ENCODE data around the gene SSH3. TPM values are rescaled to one million over a fixed set of nuclear protein-coding genes. Genes with fewer than 3 reads are reported as not detected.

SSH3 gene
- total and polyA plus RNA-seq, 2 donors (not counting 1 experiment from before 2014, with no cell fraction given), result 6.9 to 15.7 TPM

DNA sequence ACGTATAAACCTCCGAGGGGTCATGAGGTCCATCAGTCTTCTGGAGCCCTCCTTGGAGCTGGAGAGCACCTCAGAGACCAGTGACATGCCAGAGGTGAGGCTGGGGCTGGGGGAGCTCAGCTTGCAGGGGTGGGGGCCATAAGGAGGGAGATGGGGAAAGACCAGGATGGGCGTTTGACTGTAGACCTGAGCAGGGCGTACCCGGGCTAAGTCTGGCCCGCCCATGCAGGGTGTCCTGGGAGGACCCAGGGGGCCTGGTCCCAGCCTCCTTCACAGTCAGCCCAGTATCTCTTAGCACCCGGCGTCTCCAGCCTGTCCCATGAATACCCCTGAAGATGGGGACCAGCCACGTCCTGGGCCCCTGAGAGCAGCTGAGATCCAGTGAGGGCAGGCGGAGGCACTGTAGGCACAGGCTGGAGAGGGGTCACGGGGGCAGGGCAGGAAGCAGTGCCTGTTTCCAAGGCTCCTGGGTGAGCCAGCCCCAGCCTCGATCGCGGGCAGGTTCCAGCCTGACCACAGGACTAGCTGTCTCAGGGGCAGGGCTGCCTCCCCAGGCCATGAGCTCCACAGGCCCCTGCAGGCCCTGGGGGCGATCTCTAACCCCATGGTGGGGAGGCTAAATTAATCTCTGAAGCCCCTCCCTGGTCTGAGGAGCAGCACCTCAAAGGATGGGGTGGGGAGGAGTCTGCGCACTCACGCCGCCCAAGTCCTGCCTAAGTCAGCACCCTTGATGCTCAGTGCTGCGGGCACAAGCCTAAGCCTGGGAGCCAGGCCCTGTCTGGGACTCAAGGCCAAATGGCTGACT, 7.1 kb downstream of the SSH3 start:
- Histone ChIP-seq H3K9me3 (ENCODE audit: control insufficient read depth, insufficient read depth, low read depth, low read length) (no peaks in the 10 kb centered on the region), H3K79me2 (ENCODE audit: control insufficient read depth, insufficient read depth, low read length) (no peaks in the 10 kb centered on the region), H3K27me3 (ENCODE audit: control insufficient read depth, insufficient read depth, low read length) (no peaks in the 10 kb centered on the region), H3K4me2 (ENCODE audit: extremely low read depth, insufficient read depth, low read length) (no peak overlapping the region), H3K27ac (ENCODE audit: insufficient read depth, low read length) (no peak overlapping the region), H3K9ac (ENCODE audit: insufficient read depth, low read length) (no peak overlapping the region), H3K4me3 (replicated peaks in 1 of 4; ENCODE audit: control extremely low read depth in 1 of 4, insufficient read depth in 1 of 4, low read depth in 3 of 4, low read length in 4 of 4) (no peak overlapping the region), H4K20me1 (ENCODE audit: control insufficient read depth, extremely low read depth, insufficient read depth, low read length) (no peaks in the 10 kb centered on the region), H3K4me1 (ENCODE audit: control insufficient read depth, extremely low read depth, insufficient read depth, low read length) (no peaks in the 10 kb centered on the region), H2AFZ (ENCODE audit: low read length) (no peak overlapping the region), H3K36me3 (ENCODE audit: control insufficient read depth, insufficient read depth, low read length) (peaks cover 2% of the 10 kb centered on the region)
- no peak for TF ChIP-seq EZH2 (IDR thresholded peaks at IDR 0.05; ENCODE audit: low read length, missing control alignments)
- TF ChIP-seq, protein P1, sequence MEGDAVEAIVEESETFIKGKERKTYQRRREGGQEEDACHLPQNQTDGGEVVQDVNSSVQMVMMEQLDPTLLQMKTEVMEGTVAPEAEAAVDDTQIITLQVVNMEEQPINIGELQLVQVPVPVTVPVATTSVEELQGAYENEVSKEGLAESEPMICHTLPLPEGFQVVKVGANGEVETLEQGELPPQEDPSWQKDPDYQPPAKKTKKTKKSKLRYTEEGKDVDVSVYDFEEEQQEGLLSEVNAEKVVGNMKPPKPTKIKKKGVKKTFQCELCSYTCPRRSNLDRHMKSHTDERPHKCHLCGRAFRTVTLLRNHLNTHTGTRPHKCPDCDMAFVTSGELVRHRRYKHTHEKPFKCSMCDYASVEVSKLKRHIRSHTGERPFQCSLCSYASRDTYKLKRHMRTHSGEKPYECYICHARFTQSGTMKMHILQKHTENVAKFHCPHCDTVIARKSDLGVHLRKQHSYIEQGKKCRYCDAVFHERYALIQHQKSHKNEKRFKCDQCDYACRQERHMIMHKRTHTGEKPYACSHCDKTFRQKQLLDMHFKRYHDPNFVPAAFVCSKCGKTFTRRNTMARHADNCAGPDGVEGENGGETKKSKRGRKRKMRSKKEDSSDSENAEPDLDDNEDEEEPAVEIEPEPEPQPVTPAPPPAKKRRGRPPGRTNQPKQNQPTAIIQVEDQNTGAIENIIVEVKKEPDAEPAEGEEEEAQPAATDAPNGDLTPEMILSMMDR (conservative IDR thresholded peaks at IDR 0.05 in 1 of 2, IDR thresholded peaks at IDR 0.05 in 1 of 2; ENCODE audit: low read depth in 1 of 2, low read length in 2 of 2), result no peak
- DNase-seq (ENCODE audit: low read depth in 2 of 2), result no peak

DNA sequence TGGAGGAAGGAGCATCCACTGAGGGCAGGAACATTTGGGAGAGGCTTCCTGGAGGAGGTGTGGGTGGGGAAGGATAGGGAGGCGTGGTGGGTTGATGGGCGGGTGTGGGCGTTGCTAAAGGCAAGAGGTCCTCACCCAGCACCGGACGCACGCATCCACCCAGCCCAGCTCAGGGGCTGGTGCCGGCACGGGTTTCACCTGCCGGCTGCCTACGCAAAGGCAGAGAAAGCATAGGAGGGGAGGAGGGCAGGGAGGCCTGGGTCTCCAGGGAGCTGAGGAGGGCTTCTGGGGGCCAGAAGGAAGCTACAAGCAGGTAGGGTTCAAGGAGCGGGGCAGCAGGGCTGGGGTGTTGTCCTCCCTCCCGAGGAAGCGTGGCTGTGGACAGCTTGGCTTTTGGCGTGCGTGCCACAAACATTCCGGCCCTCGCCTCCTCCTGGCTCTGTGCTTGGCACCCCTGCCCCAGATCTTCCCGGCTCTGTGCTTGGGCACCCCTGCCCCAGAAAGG, 7.8 kb downstream of the SSH3 start:
- no peak overlapping the region for H3K27ac ChIP-seq (ENCODE audit: insufficient read depth, low read length)
- no peak overlapping the region for H3K4me2 ChIP-seq (ENCODE audit: extremely low read depth, insufficient read depth, low read length)
- no peak for DNase-seq (ENCODE audit: low read depth in 2 of 2)
- H3K79me2 ChIP-seq (ENCODE audit: control insufficient read depth, insufficient read depth, low read length), result no peaks in the 10 kb centered on the region
- no peaks in the 10 kb centered on the region for H4K20me1 ChIP-seq (ENCODE audit: control insufficient read depth, extremely low read depth, insufficient read depth, low read length)
- H2AFZ ChIP-seq (ENCODE audit: low read length), result no peak overlapping the region
- no peaks in the 10 kb centered on the region for H3K27me3 ChIP-seq (ENCODE audit: control insufficient read depth, insufficient read depth, low read length)
- no peaks in the 10 kb centered on the region for H3K9me3 ChIP-seq (ENCODE audit: control insufficient read depth, insufficient read depth, low read depth, low read length)
- TF ChIP-seq, protein P1 (conservative IDR thresholded peaks at IDR 0.05 in 1 of 2, IDR thresholded peaks at IDR 0.05 in 1 of 2; ENCODE audit: low read depth in 1 of 2, low read length in 2 of 2), result no peak
- no peak for TF ChIP-seq EZH2 (IDR thresholded peaks at IDR 0.05; ENCODE audit: low read length, missing control alignments)
- no peak overlapping the region for H3K4me3 ChIP-seq (replicated peaks in 1 of 4; ENCODE audit: control extremely low read depth in 1 of 4, insufficient read depth in 1 of 4, low read depth in 3 of 4, low read length in 4 of 4)
- no peaks in the 10 kb centered on the region for H3K4me1 ChIP-seq (ENCODE audit: control insufficient read depth, extremely low read depth, insufficient read depth, low read length)
- H3K36me3 ChIP-seq (ENCODE audit: control insufficient read depth, insufficient read depth, low read length), result peaks cover 2% of the 10 kb centered on the region
- H3K9ac ChIP-seq (ENCODE audit: insufficient read depth, low read length), result no peak overlapping the region

DNA sequence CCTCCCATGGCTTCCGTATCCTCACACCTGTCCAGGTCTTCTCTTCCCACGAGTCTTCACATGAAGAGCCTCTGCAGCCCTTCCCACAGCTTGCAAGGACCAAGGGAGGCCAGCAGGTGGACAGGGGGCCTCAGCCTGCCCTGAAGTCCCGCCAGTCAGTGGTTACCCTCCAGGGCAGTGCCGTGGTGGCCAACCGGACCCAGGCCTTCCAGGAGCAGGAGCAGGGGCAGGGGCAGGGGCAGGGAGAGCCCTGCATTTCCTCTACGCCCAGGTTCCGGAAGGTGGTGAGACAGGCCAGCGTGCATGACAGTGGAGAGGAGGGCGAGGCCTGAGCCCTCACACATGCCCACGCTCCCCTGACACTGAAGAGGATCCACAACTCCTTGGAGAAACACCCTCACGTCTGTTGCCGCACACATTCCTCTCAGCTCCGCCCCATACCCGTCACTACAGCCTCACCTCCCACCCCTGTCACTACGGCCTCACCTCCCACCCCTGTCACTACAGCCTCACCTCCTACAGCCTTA, 8.3 kb downstream of the SSH3 start:
- Histone ChIP-seq H3K27me3 (ENCODE audit: control insufficient read depth, insufficient read depth, low read length) (no peaks in the 10 kb centered on the region), H4K20me1 (ENCODE audit: control insufficient read depth, extremely low read depth, insufficient read depth, low read length) (no peaks in the 10 kb centered on the region), H2AFZ (ENCODE audit: low read length) (no peak overlapping the region), H3K9me3 (ENCODE audit: control insufficient read depth, insufficient read depth, low read depth, low read length) (no peaks in the 10 kb centered on the region), H3K4me2 (ENCODE audit: extremely low read depth, insufficient read depth, low read length) (no peak overlapping the region), H3K9ac (ENCODE audit: insufficient read depth, low read length) (no peak overlapping the region), H3K4me1 (ENCODE audit: control insufficient read depth, extremely low read depth, insufficient read depth, low read length) (no peaks in the 10 kb centered on the region), H3K4me3 (replicated peaks in 1 of 4; ENCODE audit: control extremely low read depth in 1 of 4, insufficient read depth in 1 of 4, low read depth in 3 of 4, low read length in 4 of 4) (no peak overlapping the region), H3K79me2 (ENCODE audit: control insufficient read depth, insufficient read depth, low read length) (no peaks in the 10 kb centered on the region), H3K36me3 (ENCODE audit: control insufficient read depth, insufficient read depth, low read length) (peaks cover 2% of the 10 kb centered on the region), H3K27ac (ENCODE audit: insufficient read depth, low read length) (no peak overlapping the region)
- DNase-seq (ENCODE audit: low read depth in 2 of 2), result no peak
- TF ChIP-seq, protein P1 (conservative IDR thresholded peaks at IDR 0.05 in 1 of 2, IDR thresholded peaks at IDR 0.05 in 1 of 2; ENCODE audit: low read depth in 1 of 2, low read length in 2 of 2), result no peak
- no peak for TF ChIP-seq EZH2 (IDR thresholded peaks at IDR 0.05; ENCODE audit: low read length, missing control alignments)

All from fibroblast of lung (primary cell).